K562 (cell line): ENCODE results near the gene ATF3. TPM values are rescaled to one million over a fixed set of nuclear protein-coding genes. Genes with fewer than 3 reads are reported as not detected.
A peak's percentile ranks its signal among the peaks of the same experiment; 100 is the strongest.

Experiments used
- ARID1B ChIP-seq: fragments of 450-650 bp; IDR thresholded peaks from 2 replicates; pipeline ENCODE4 v1.6.1; 2016; ENCODE audit warnings: antibody characterized with exemption, mild to moderate bottlenecking, inconsistent platforms
- ATF2 ChIP-seq: sonication (generic); formaldehyde crosslinking; IDR thresholded peaks from 2 replicates; pipeline ENCODE4 v1.8.1; 2022; ENCODE audit warnings: missing genetic modification reagents
- BDP1 ChIP-seq: IDR thresholded peaks from 3 replicates; pipeline ENCODE4 v1.6.1; 2011; ENCODE audit not compliant: insufficient read length, insufficient read depth
- CBFA2T3 ChIP-seq: fragments of 450-650 bp; IDR thresholded peaks from 2 replicates; pipeline ENCODE4 v1.6.1; 2017
- CBX2 ChIP-seq: fragments of 200-600 bp; sonication (generic); IDR thresholded peaks from one replicate; pipeline ENCODE4 v1.6.1; 2012; ENCODE audit warnings: mild to moderate bottlenecking, low read length, inconsistent platforms; ENCODE audit not compliant: insufficient read depth, poor library complexity, severe bottlenecking
- E2F5 ChIP-seq: sonication (generic); formaldehyde crosslinking; IDR thresholded peaks from 2 replicates; pipeline ENCODE4 v1.8.0; 2022; ENCODE audit warnings: mild to moderate bottlenecking, missing genetic modification reagents
- GTF2E2 ChIP-seq: fragments of 200-800 bp; sonication (Bioruptor generic); IDR thresholded peaks from 2 replicates; pipeline ENCODE4 v1.6.1; 2016; ENCODE audit warnings: missing genetic modification characterization, missing compliant biosample characterization
- HDAC6 ChIP-seq: IDR thresholded peaks from 2 replicates; pipeline ENCODE4 v1.6.1; 2012; ENCODE audit warnings: low read depth, mild to moderate bottlenecking, control low read depth, inconsistent platforms, low read length, moderate library complexity
- NFRKB ChIP-seq: fragments of 450-650 bp; IDR thresholded peaks from 2 replicates; pipeline ENCODE4 v1.6.1; 2016; ENCODE audit warnings: low read depth
- RFX7 ChIP-seq: fragments of 250-450 bp; sonication (Bioruptor Pico); IDR thresholded peaks from 2 replicates; pipeline ENCODE4 v1.5.1; 2021; ENCODE audit warnings: mild to moderate bottlenecking
- RNF2 ChIP-seq: sonication (generic); IDR thresholded peaks from 2 replicates; pipeline ENCODE4 v1.6.1; 2016
- SMARCA4 ChIP-seq: fragments of 450-650 bp; IDR thresholded peaks from 2 replicates; pipeline ENCODE4 v1.6.1; 2016
- SMARCE1 ChIP-seq: fragments of 450-650 bp; IDR thresholded peaks from 2 replicates; pipeline ENCODE4 v1.7.1; 2016; ENCODE audit warnings: mild to moderate bottlenecking
- SNAPC5 ChIP-seq: fragments of 250-450 bp; sonication (Bioruptor Pico); IDR thresholded peaks from 2 replicates; pipeline ENCODE4 v1.8.0; 2021; ENCODE audit warnings: moderate library complexity, mild to moderate bottlenecking, inconsistent platforms
- STAT6 ChIP-seq: sonication (generic); formaldehyde crosslinking; IDR thresholded peaks from 2 replicates; pipeline ENCODE4 v1.8.1; 2023; ENCODE audit warnings: mild to moderate bottlenecking, missing genetic modification reagents
- TBP ChIP-seq: optimal IDR thresholded peaks from 2 replicates; pipeline ENCODE3; 2011; ENCODE audit warnings: low read depth, low read length, improper control_type of control experiment
- THAP12 ChIP-seq: fragments of 250-450 bp; sonication (Bioruptor Pico); IDR thresholded peaks from 2 replicates; pipeline ENCODE4 v1.9.0; 2021; ENCODE audit warnings: mild to moderate bottlenecking, inconsistent platforms
- TRIM24 ChIP-seq, 2 experiments: fragments of 450-650 bp; IDR thresholded peaks; 2 replicates each; pipeline ENCODE4 v1.6.1; 2016
- ZNF354B ChIP-seq: fragments of 250-450 bp; sonication (Bioruptor Pico); IDR thresholded peaks from 2 replicates; pipeline ENCODE4 v1.4.0; 2020
- ZNF57 ChIP-seq: fragments of 450-650 bp; formaldehyde crosslinking; IDR thresholded peaks from 2 replicates; pipeline ENCODE4 v1.4.0; 2020; ENCODE audit warnings: mild to moderate bottlenecking, moderate library complexity
- ZNF586 ChIP-seq: fragments of 450-650 bp; formaldehyde crosslinking; conservative IDR thresholded peaks from 2 replicates; pipeline ENCODE4 v1.4.0; 2020; ENCODE audit warnings: mild to moderate bottlenecking, moderate library complexity
- ZNF830 ChIP-seq: fragments of 250-450 bp; sonication (Bioruptor Pico); IDR thresholded peaks from 2 replicates; pipeline ENCODE4 v1.5.0; 2021; ENCODE audit warnings: mild to moderate bottlenecking
- polyA plus RNA-seq, 8 experiments: library from polyadenylated mRNA; depleted of rRNA in 4 of 8; stranded (reverse) in 5 of 8; unstranded in 3 of 8; fragments of >200 nt; fragmentation: Nextera tagmentation in 2 of 8; fragmentation: Illumina TruSeq in 1 of 8; extraction: Ambion mirVana in 2 of 8; extraction: Trizol in 1 of 8; gene quantifications; 2 replicates each; pipeline versions ENCODE4 v1.2.1 to v1.2.3, GENCODE V29; 2011 to 2014; ENCODE audit warnings: inconsistent platforms in 1 of 8, missing spikeins in 1 of 8
- total RNA-seq, 7 experiments: library from RNA; depleted of rRNA in 6 of 7; stranded (reverse); fragments of >200 nt in 6 of 7; fragmentation: Illumina TruSeq in 2 of 7; extraction: Trizol in 2 of 7; gene quantifications; 2 replicates each; pipeline versions ENCODE4 v1.2.1 to v1.2.3, GENCODE V29; 2011 to 2021; ENCODE audit warnings: low replicate concordance in 1 of 7

Gene ATF3
- total and polyA plus RNA-seq, 9 of the 15 experiments (the other 6 are each of a cell fraction or from before 2014, with no cell fraction given): 3.5 to 28.2 (median 19.8) TPM

GRCh38 chr1:212605441-212606394 is 2.8 kb upstream of the ATF3 start (continued):
- no peak for TF ChIP-seq HDAC6
- no peak for TF ChIP-seq ZNF830 (CRISPR knock-in tag)
- TF ChIP-seq SNAPC5 (CRISPR knock-in tag): no peak
- no peak for TF ChIP-seq E2F5
- no peak for TF ChIP-seq GTF2E2 (tag)
- no peak for TF ChIP-seq TBP
- TF ChIP-seq NFRKB: no peak
- no peak for TF ChIP-seq ZNF354B (CRISPR knock-in tag)
- TF ChIP-seq BDP1: no peak
- TF ChIP-seq ATF2: no peak
- no peak for TF ChIP-seq SMARCA4
- no peak for TF ChIP-seq ZNF57 (CRISPR knock-in tag)
- no peak for TF ChIP-seq RFX7 (CRISPR knock-in tag)
- no peak for TF ChIP-seq ARID1B
- peak; percentile 88 for TF ChIP-seq CBX2
- no peak for TF ChIP-seq TRIM24 (IDR thresholded peaks at IDR 0.05)
- TF ChIP-seq RNF2: peak; percentile 36; the same call in 1 of the 2 replicates
- TF ChIP-seq STAT6: no peak
- TF ChIP-seq CBFA2T3: peak; percentile 40; the same call in 1 of the 2 replicates
- no peak for TF ChIP-seq THAP12
- TF ChIP-seq ZNF586 (CRISPR knock-in tag): no peak
- TF ChIP-seq SMARCE1: no peak
